GM15510 (cell line): ENCODE measurements around the gene PATJ.

ENCODE experiments used
- POLR2A ChIP-seq: IDR thresholded peaks from 3 replicates; pipeline ENCODE4 v1.6.1; 2011; ENCODE audit warnings: borderline replicate concordance; ENCODE audit not compliant: insufficient read length; ENCODE audit errors: extremely low read depth

The PATJ gene

GRCh38 chr1:61942856-61943255 is 200.6 kb downstream of the PATJ start:
- no peak for TF ChIP-seq POLR2A

- no peak for TF ChIP-seq POLR2A
Observed at GRCh38 chr1:61950418-61950817, 208.1 kb downstream of the PATJ start.

DNA sequence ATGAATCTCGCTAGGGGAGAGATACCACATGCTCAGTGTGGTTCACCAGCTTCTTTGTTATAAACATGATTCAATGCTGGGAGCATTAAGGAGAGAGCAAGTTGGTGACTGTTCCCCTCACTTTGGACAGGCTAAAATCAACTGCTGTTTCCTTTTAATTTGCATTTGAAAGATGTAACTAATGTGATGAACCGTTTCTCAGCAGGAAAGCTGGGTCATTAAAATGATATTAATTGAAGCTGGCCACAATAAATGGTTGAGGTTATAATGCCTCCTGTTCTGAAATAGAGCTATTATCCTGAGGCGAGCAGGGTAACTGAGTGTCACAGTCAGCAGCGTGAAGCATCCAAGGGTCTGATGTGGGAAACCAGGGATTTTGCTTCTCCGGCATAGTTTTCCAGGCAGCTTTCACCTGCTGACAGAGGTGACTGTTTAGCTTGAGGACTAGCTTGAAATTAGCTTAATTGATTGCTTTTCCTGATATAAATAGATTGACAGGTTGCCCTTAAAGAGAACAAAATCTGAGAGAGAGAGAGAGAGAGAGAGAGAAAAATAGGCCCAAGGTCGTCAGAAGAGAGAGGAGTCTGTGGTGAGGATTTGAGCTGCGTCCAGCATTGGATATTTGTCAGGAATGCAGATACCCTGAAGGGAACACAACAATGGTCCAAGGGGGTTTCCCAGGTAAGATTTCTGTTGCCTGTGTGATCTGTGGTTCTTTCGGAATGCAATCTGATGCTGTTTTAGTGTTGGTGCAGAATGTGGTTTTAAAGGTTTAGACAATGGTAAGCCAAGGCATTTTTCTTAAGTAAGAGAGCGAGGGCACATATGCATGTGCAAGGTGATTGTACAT is 209.7 kb downstream of the PATJ start:
- no peak for TF ChIP-seq POLR2A

GRCh38 chr1:61952675-61953074 is 210.4 kb downstream of the PATJ start:
- no peak for TF ChIP-seq POLR2A

DNA sequence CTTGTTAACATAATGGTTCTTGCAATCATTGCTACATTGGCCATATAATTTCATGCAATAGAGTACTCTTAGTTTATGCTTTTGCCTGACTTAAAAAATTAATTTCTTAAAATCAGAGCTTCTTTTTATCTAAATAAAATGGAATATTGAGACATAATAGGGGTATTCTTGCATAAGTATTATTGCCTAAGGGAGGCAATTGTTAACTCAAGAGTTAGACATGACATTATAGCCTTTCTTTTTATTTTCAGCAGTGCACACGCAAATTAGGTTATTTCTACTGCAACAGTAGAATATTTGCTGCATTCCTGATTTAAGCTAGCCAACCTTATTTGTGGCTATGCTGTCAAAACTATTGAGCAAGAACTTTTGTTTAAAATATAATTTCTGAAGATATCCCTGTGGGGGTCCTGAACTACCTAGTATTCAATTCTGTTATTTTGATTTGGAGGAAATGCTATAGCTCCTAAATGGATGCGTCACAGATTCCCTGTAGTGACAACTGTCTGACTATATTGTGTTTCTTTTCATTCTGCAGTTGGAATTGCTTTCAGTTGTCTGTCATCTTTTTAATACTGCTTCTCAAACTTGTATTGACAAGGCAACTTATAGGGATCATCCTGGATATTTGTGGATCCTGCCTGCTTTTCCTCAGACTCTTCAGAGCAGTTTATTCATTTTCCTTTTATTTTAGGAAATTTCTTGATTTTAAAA is 211.0 kb downstream of the PATJ start:
- no peak for TF ChIP-seq POLR2A

DNA sequence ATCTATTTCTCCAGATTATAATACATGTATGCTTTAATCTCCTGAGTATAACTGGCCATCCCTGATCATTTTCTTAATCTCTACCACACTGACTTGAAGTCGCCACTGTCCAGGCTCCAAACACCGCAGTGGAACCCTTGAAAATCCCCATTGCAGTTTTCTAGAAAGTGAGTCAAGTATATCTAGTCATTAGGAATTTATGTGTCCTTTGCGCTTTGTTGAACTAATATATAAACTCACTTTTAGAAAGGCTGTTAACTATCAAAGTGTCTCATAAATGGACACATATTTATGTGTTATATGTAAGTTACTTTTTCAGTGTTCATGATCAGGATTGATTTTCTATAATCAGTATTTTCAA is 211.5 kb downstream of the PATJ start:
- TF ChIP-seq POLR2A: no peak

DNA sequence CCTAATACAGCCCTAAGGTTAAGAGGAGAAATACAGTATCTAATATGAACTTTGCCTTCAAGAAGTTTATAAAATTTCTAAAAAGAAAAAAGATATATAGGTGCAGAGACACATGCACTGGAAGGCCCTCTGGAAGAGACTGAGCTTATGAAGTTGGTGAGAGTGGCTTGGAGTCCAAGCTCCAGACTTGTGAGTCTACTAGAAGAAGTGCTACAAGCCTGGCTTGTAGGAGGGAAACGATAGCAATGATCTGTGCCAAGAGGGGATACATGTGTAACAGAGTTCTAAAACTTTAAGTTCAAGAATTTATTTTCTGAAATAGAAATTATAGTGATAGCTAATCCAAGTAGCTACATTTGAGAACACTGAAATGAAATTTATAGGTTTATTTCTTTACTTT is 213.0 kb downstream of the PATJ start:
- TF ChIP-seq POLR2A: no peak

GRCh38 chr1:61956016-61956645 is 213.9 kb downstream of the PATJ start:
- no peak for TF ChIP-seq POLR2A

- TF ChIP-seq POLR2A: no peak
Observed at GRCh38 chr1:61956784-61957183, 214.5 kb downstream of the PATJ start.

- TF ChIP-seq POLR2A: no peak
Observed at GRCh38 chr1:61961009-61961408, 218.7 kb downstream of the PATJ start.

- no peak for TF ChIP-seq POLR2A
Observed at GRCh38 chr1:61962631-61963030, 220.4 kb downstream of the PATJ start.

DNA sequence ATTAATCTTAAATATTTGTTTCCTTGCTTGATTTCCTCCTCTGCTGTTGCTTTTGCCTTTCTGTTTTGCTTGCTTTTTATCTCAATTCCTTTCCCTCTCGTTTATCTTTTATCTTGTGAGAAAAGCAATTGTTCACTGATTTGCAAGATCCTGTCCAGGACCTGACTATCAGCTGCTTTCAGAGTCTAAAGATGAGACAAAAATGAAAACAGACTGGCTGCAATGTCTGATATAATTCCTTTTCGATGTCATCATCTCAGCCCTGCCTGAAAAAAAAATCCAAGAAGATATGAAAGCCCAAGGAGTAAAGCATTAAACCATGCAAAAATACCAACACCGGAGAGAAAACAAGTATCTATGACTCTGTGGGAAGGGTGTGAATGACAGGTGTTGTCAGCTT is 225.5 kb downstream of the PATJ start:
- TF ChIP-seq POLR2A: no peak

DNA sequence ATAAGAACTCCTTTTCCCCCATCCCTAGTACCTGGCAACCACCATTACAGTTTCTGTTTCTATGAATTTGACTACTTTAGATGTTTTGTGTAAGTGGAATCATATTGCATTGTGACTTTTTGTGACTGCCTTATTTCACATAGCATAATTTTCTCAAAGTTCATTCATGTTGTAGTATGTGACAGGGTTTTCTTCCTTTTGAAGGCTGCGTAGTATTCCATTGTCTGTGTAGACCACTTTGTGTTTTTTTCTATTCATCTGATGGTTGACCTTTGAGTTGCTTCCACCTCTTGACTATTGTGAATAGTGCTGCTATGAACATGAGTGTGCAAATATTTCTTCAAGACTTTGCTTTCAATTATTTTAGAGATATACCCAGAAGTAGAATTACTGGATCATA is 226.6 kb downstream of the PATJ start:
- TF ChIP-seq POLR2A: no peak

DNA sequence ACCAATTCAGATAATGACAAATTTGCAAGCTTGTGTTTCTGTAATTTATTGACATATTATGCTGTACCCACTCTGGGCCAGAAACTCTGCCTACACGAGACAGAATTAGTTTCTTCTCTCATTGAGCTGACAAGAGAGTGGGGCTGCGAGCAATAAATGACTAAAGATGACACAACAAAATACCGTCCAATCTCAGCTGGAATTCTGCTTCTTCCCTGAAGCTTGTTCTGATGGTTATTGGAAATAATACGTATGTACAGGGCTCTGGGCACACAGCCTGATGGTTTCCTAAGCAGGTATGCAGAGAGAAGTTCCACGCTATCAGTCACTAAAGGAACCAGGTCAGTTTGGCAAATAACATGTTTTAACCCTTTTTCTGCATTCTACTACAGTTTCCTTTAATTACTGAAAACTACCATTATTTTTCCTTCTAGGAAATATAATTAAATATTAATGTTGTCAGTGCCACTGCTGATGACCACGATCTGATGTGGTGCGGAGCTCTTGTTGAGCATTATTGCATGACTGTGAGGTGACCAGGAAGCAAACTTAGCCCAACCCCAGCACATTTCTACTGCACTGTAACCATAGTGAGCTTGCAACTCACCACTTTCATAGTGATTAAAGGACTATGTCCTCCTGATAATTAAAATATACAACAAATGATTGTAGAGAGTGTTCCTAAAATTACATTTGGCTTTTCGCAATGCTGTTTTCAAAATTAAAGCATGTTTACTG is 231.0 kb downstream of the PATJ start:
- no peak for TF ChIP-seq POLR2A

DNA sequence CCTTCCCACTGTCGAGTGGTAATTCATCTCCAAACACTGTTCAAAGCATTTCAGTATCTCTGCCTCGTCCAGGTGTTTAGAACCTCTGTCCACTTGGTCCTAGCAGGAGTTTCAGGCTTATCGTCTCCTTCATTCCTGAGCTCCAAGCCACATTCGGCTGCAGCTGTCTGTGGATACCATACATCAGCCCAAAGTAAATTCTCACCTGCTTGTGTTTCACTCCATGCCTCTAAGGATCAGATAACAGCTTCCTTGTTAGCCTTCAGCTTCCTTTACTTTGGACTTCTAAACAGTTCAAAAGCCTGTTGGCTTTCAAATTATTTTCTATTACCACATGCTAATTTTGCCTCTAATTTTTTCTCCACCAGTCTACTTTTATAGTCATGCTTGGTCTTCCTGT is 233.4 kb downstream of the PATJ start:
- no peak for TF ChIP-seq POLR2A

DNA sequence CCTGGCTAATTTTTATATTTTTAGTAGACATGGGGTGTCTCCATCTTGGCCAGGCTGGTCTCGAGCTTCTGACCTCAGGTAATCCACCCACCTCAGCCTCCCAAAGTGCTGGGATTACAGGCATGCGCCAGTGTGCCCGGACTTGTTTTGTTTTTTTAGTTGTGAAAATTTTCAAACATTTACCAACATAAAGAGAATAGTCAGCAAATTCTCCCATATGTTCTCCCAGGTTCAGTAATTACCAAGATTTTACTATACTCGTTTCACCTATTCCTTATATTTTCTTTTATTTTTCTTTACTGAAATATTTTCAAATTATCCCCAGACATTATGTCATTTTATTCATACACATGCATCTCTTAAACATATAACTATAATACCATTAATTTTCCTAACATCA is 234.3 kb downstream of the PATJ start:
- TF ChIP-seq POLR2A: no peak

DNA sequence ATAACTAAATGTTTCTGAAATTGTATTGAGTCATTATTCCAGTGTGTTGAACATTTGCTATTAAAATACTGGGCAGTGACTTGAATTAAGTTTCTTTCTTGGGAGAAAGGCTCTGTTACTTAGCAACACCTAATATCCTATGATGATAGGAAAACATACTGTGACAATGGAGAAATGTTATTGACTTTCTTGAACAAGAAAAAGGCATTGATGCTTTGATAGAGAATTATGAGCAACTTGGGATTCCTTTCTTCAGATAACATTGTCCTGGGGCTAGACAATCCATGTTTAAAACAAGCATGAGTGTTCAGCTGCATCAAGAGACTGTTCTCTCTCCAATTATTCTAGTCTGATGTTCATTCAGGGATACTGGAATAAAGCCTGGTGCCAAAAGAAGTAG is 236.5 kb downstream of the PATJ start:
- no peak for TF ChIP-seq POLR2A
